Upper lobe of left lung (tissue), 6 donors: ENCODE results near the gene PDCL2. TPM values are rescaled to one million over a fixed set of nuclear protein-coding genes. Genes with fewer than 3 reads are reported as not detected.

Experiments
- ATAC-seq, 2 donors: fragments of 200-7000 bp; cut with Tn5 transposase; one replicate each; pipeline ENCODE4 v1.9.1; 2022; ENCODE audit warnings: mild to moderate bottlenecking in 2 of 2, moderate library complexity in 2 of 2; ENCODE audit not compliant: low FRiP score in 2 of 2
- DNase-seq, 2 donors: peaks; one replicate each; pipeline ENCODE4 v3.0.0-alpha.2; 2019 to 2020
- H3K27ac ChIP-seq, 4 donors: fragments of 200-600 bp; sonication (generic); one replicate each; pipeline ENCODE4 v1.5.1; 2016 to 2019
- H3K27me3 ChIP-seq, 4 donors: fragments of 200-600 bp; sonication (generic); one replicate each; pipeline ENCODE4 v1.5.1; 2017 to 2019
- H3K36me3 ChIP-seq, 4 donors: fragments of 200-600 bp; sonication (generic); one replicate each; pipeline ENCODE4 v1.5.1; 2016 to 2019
- H3K4me1 ChIP-seq, 4 donors: fragments of 200-600 bp; sonication (generic); one replicate each; pipeline ENCODE4 v1.5.1; 2018 to 2019
- H3K4me3 ChIP-seq, 4 donors: fragments of 200-600 bp; sonication (generic); one replicate each; pipeline ENCODE4 v1.5.1; 2017 to 2019; ENCODE audit warnings: mild to moderate bottlenecking in 2 of 4, moderate library complexity in 1 of 4
- H3K9me3 ChIP-seq, 4 donors: fragments of 200-600 bp; sonication (generic); one replicate each; pipeline ENCODE4 v1.5.1; 2018 to 2019
- CTCF ChIP-seq, 6 experiments: fragments of 450-650 bp in 4 of 6; fragments of 200-600 bp in 2 of 6; sonication (generic) in 2 of 6; IDR thresholded peaks; one replicate each; pipeline ENCODE4 v1.5.1; 2016 to 2019; ENCODE audit warnings: antibody characterized with exemption in 6 of 6
- EP300 ChIP-seq, 4 donors: sonication (generic); formaldehyde crosslinking; IDR thresholded peaks; one replicate each; pipeline ENCODE4 v1.5.1; 2017; ENCODE audit warnings: antibody characterized with exemption in 4 of 4, control low read depth in 2 of 4
- POLR2A ChIP-seq, 4 donors: fragments of 450-650 bp; IDR thresholded peaks; one replicate each; pipeline ENCODE4 v1.5.1; 2016 to 2017; ENCODE audit warnings: antibody characterized with exemption in 4 of 4, mild to moderate bottlenecking in 2 of 4
- POLR2AphosphoS5 ChIP-seq, 2 donors: sonication (generic); formaldehyde crosslinking; IDR thresholded peaks; one replicate each; pipeline ENCODE4 v1.5.1; 2017; ENCODE audit warnings: antibody characterized with exemption in 2 of 2
- WGBS, 2 donors: methylation state at CpG; one replicate each; pipeline ENCODE4 v1.1.5; 2017 to 2018; 5-methylcytosine and 5-hydroxymethylcytosine counted together
- total RNA-seq, 6 donors: library from RNA; depleted of rRNA in 4 of 6; stranded (reverse); fragments of >200 nt in 4 of 6; gene quantifications; one replicate each; pipeline versions ENCODE4 v1.1.0 to v1.2.1, GENCODE V29; 2016 to 2021
- donor health status: DM: no; HTN: no; CAD: no; lungs with moderate emphysema.
- donor health status: DM: no; HTN: yes; CAD: no; lungs with severe emphysema.

PDCL2 gene
- total RNA-seq, 6 donors from 2014 or later: not detected

- Histone ChIP-seq H3K4me1 (peaks cover 0 to 7% (median 2%) of the 10 kb centered on the region in 4 donors), H3K9me3 (no peaks in the 10 kb centered on the region), H3K27ac (no peak overlapping the region), H3K36me3 (no peaks in the 10 kb centered on the region), H3K27me3 (no peaks in the 10 kb centered on the region), H3K4me3 (no peak overlapping the region)
- WGBS, 2 donors: 90 to 99% methylated on average over 3 of the region's 3 CpGs
- ATAC-seq (no peak), DNase-seq (no peak)
- no peak for TF ChIP-seq POLR2AphosphoS5 (IDR thresholded peaks at IDR 0.05)
Observed at GRCh38 chr4:55611358-55612059, 19.5 kb upstream of the PDCL2 start.

GRCh38 chr4:55610381-55610780 lies 18.3 kb upstream of the PDCL2 start:
- 94 to 96% methylated on average over 2 of the region's 2 CpGs for WGBS, 2 donors
- TF ChIP-seq CTCF (IDR thresholded peaks at IDR 0.05) (no peak), POLR2AphosphoS5 (IDR thresholded peaks at IDR 0.05) (no peak), EP300 (IDR thresholded peaks at IDR 0.05) (no peak)
- Histone ChIP-seq H3K36me3 (no peaks in the 10 kb centered on the region), H3K27ac (no peak overlapping the region), H3K9me3 (no peaks in the 10 kb centered on the region), H3K4me1 (peaks cover 0 to 7% (median 2%) of the 10 kb centered on the region in 4 donors), H3K27me3 (no peaks in the 10 kb centered on the region), H3K4me3 (no peak overlapping the region)
- DNase-seq (no peak), ATAC-seq (no peak)

- peak overlapping the region in 2 of 4 donors; percentile 16 to 60 for H3K27ac ChIP-seq
- 55 to 59% methylated on average over 6 of the region's 6 CpGs for WGBS, 2 donors
- no peaks in the 10 kb centered on the region for H3K36me3 ChIP-seq
- H3K9me3 ChIP-seq: no peaks in the 10 kb centered on the region
- no peak for TF ChIP-seq POLR2A (IDR thresholded peaks at IDR 0.05)
- no peak for TF ChIP-seq CTCF (IDR thresholded peaks at IDR 0.05)
- TF ChIP-seq POLR2AphosphoS5 (IDR thresholded peaks at IDR 0.05): no peak
- no peak for TF ChIP-seq EP300 (IDR thresholded peaks at IDR 0.05)
- DNase-seq (peak in 1 of 2 donors; percentile 34), ATAC-seq (peak; percentile 76 to 83)
- no peak overlapping the region for H3K4me3 ChIP-seq
- peaks cover 0 to 7% (median 2%) of the 10 kb centered on the region in 4 donors for H3K4me1 ChIP-seq
- no peaks in the 10 kb centered on the region for H3K27me3 ChIP-seq
Observed at GRCh38 chr4:55609393-55609866, 17.4 kb upstream of the PDCL2 start.

GRCh38 chr4:55608591-55608990 lies 16.5 kb upstream of the PDCL2 start:
- TF ChIP-seq POLR2A (IDR thresholded peaks at IDR 0.05) (no peak), CTCF (IDR thresholded peaks at IDR 0.05) (no peak), EP300 (IDR thresholded peaks at IDR 0.05) (no peak), POLR2AphosphoS5 (IDR thresholded peaks at IDR 0.05) (no peak)
- Histone ChIP-seq H3K9me3 (no peaks in the 10 kb centered on the region), H3K4me3 (no peak overlapping the region), H3K36me3 (no peaks in the 10 kb centered on the region), H3K4me1 (peaks cover 0 to 7% (median 2%) of the 10 kb centered on the region in 4 donors), H3K27me3 (no peaks in the 10 kb centered on the region), H3K27ac (no peak overlapping the region)
- WGBS, 2 donors: 76 to 90% methylated on average over 1 of the region's 1 CpG
- DNase-seq: no peak
- no peak for ATAC-seq

- no peak for DNase-seq
- H3K27ac ChIP-seq: no peak overlapping the region
- H3K27me3 ChIP-seq: no peaks in the 10 kb centered on the region
- no peaks in the 10 kb centered on the region for H3K9me3 ChIP-seq
- ATAC-seq: no peak
- peaks cover 0 to 7% (median 2%) of the 10 kb centered on the region in 4 donors for H3K4me1 ChIP-seq
- H3K36me3 ChIP-seq: no peaks in the 10 kb centered on the region
- TF ChIP-seq CTCF (IDR thresholded peaks at IDR 0.05): no peak
- no peak for TF ChIP-seq POLR2AphosphoS5 (IDR thresholded peaks at IDR 0.05)
- no peak for TF ChIP-seq EP300 (IDR thresholded peaks at IDR 0.05)
- TF ChIP-seq POLR2A (IDR thresholded peaks at IDR 0.05): no peak
- no peak overlapping the region for H3K4me3 ChIP-seq
- WGBS, 2 donors: 81 to 85% methylated on average over 7 of the region's 7 CpGs
Observed at GRCh38 chr4:55604996-55605395, 13.0 kb upstream of the PDCL2 start.
